NCI-H2029 treated with DMSO at 0.1 percent for 48 hours (cell line): ENCODE measurements around the gene NLRP13.
"Not testable (repeated sequence)": the region's sequence is repeated elsewhere in the genome, so short reads cannot be mapped to it uniquely, and the experiment has no call there.

Experiments
- DNase-seq: peaks from one replicate; lab custom pipeline; 2025; lab: John Stamatoyannopoulos, UW

The NLRP13 gene

GRCh38 chr19:55931936-55932386 is at the start of gene NLRP13:
TSS of gene NLRP13 (minus strand) at chr19:55932336. CDS start at chr19:55932311, 25 bp downstream.
- DNase-seq, result no peak

- no peak for DNase-seq
Observed at GRCh38 chr19:55980415-55980814, 48.3 kb upstream of the NLRP13 start.

GRCh38 chr19:55973982-55974381 is 41.8 kb upstream of the NLRP13 start:
- no peak for DNase-seq

GRCh38 chr19:55962186-55962585 is 30.1 kb upstream of the NLRP13 start:
- no peak for DNase-seq

GRCh38 chr19:55959996-55960675 is 28.0 kb upstream of the NLRP13 start:
- DNase-seq, result no peak

- DNase-seq, result no peak
Observed at GRCh38 chr19:55958356-55958755, 26.2 kb upstream of the NLRP13 start.

GRCh38 chr19:55956431-55956830 is 24.3 kb upstream of the NLRP13 start:
- no peak for DNase-seq

GRCh38 chr19:55950566-55950965 is 18.4 kb upstream of the NLRP13 start:
- not testable (repeated sequence) for DNase-seq

GRCh38 chr19:55947532-55947931 is 15.4 kb upstream of the NLRP13 start, which contains the start of gene NLRP8:
TSS of gene NLRP8 (plus strand) at chr19:55947832.
- DNase-seq, result no peak

GRCh38 chr19:55940306-55940705 is 8.2 kb upstream of the NLRP13 start:
- DNase-seq, result no peak

GRCh38 chr19:55939206-55939605 is 7.1 kb upstream of the NLRP13 start:
- no peak for DNase-seq

- DNase-seq, result no peak
Observed at GRCh38 chr19:55935206-55935605, 3.1 kb upstream of the NLRP13 start.

GRCh38 chr19:55930996-55931515 is 1.1 kb downstream of the NLRP13 start:
- no peak for DNase-seq

- DNase-seq, result not testable (repeated sequence)
Observed at GRCh38 chr19:55929258-55929657, 2.9 kb downstream of the NLRP13 start.

- no peak for DNase-seq
Observed at GRCh38 chr19:55927991-55928390, 4.1 kb downstream of the NLRP13 start.

- no peak for DNase-seq
Observed at GRCh38 chr19:55923556-55923955, 8.6 kb downstream of the NLRP13 start.

- no peak for DNase-seq
Observed at GRCh38 chr19:55913643-55914268, 18.4 kb downstream of the NLRP13 start.

- no peak for DNase-seq
Observed at GRCh38 chr19:55912916-55913315, 19.2 kb downstream of the NLRP13 start.

- DNase-seq, result no peak
Observed at GRCh38 chr19:55909801-55910200, 22.3 kb downstream of the NLRP13 start.

- DNase-seq, result no peak
Observed at GRCh38 chr19:55907746-55908145, 24.4 kb downstream of the NLRP13 start.

- DNase-seq, result no peak
Observed at GRCh38 chr19:55907286-55907685, 24.9 kb downstream of the NLRP13 start.

GRCh38 chr19:55902080-55902751 is 29.9 kb downstream of the NLRP13 start:
- no peak for DNase-seq
